DMS153 treated with DMSO at 0.1 percent for 48 hours (cell line): ENCODE measurements around the gene CALML3.

Source experiments
- DNase-seq: peaks from one replicate; lab custom pipeline; 2025; ENCODE audit not compliant: unreplicated experiment; lab: John Stamatoyannopoulos, UW

CALML3 gene

GRCh38 chr10:5538446-5538845 lies 13.7 kb downstream of the CALML3 start:
- DNase-seq: no peak

GRCh38 chr10:5538892-5539651 lies 14.3 kb downstream of the CALML3 start:
- DNase-seq: no peak

GRCh38 chr10:5540080-5540479 lies 15.3 kb downstream of the CALML3 start:
- no peak for DNase-seq

DNA sequence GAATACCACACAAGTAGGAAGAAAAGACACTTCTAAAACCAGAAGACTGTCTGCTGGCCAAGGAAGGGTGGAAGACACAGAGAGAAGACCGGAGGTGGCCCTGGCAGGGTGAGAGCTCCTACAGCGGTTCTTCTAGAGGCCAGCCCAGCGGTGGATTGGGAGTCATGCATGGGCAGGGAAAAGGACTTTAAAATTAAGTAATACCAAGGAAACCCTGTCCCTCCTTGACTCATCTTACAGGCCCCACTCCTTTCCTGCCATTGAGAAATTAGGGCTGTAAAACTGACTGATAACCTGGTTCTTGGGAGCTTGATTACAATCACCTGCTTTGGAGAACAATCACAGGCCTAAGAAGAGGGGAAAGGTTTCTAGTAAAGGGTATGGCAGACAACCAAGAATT lies 16.1 kb downstream of the CALML3 start:
- no peak for DNase-seq

- no peak for DNase-seq
These were observed 17.3 kb downstream of the CALML3 start for GRCh38 chr10:5542100-5542499.

- no peak for DNase-seq
These were observed 18.9 kb downstream of the CALML3 start for GRCh38 chr10:5543623-5544022.

GRCh38 chr10:5544216-5544805 lies 19.6 kb downstream of the CALML3 start:
- DNase-seq: no peak

GRCh38 chr10:5545011-5545410 lies 20.2 kb downstream of the CALML3 start:
- DNase-seq: no peak

DNA sequence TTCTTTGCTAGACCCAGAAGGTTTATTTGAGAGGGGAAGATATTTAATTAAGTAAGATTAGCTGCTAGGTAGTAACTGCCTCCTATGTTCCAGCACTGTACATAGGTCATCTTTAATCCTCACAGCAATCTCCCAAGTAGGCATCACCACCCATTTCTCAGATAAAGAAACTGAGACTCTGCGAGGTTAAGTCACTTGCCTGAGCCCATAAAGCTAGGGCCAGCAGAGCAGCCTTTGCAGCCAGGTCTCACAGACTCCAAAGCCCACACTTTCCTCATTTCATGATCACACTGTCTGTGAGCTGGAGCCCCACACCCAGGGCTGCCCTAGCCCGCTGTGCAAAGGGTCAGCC lies 20.6 kb downstream of the CALML3 start:
- DNase-seq: no peak

- no peak for DNase-seq
These were observed 21.3 kb downstream of the CALML3 start for GRCh38 chr10:5545778-5546710.

GRCh38 chr10:5546891-5547680 lies 22.3 kb downstream of the CALML3 start:
- no peak for DNase-seq

DNA sequence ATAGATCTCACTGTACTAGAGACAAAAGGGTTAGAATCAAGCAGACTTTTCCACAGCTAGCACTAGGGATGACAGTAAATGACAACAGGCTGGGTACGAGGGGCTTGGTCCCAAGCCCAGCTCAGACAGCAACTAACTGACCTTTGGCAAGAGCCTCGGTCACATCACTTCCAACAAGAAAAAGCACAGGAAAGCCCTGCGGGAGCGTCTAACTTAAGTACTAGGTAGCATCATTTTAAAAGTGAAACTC lies 22.8 kb downstream of the CALML3 start:
- no peak for DNase-seq

- peak; percentile 38 for DNase-seq
These were observed 23.3 kb downstream of the CALML3 start for GRCh38 chr10:5547931-5548660.

GRCh38 chr10:5549462-5550249 lies 24.9 kb downstream of the CALML3 start:
- no peak for DNase-seq

GRCh38 chr10:5550250-5550545 lies 25.4 kb downstream of the CALML3 start:
- DNase-seq: no peak

DNA sequence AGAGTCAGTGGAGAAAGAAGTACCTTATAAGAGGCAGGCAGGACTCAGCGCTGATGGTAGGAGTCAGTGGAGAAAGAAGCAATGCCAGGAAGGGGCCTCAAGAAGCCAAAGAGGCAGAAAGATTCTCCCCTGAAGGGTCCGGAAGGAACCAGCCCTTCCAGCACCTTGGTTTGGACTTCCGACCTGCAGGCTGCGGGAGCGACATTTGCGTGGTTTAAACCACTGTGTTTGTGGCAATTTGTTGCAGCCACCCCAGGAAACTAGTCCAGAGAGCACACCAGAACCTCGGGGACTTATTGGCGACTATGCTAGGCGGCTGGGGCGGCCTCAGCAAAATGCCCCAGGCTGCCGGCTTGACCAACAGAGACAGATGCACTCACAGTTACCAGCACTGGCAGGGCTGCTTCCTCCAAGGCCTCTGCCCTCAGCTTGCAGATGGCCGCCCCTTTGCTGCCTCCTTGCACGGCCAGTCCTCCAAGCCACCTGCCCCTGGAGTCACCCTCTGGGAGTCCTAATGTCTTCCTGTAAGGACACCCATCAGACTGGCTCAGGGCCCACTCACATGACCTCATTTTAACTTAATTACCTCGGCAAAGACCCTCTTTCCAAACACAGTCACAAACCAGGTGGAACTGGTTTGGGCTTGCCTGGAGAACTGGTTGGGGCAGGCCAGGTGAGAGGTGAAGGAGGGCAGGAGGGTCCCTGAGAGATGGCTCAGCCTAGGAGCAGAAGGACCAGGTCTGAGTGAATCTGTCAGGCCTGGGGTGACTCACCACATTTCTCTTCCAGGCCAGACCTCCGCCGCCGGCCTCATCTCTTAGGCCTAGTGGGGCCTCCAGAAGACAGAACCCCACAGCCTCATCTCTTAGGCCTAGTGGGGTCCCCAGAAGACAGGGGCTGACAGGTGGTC lies 26.1 kb downstream of the CALML3 start:
- no peak for DNase-seq

GRCh38 chr10:5551531-5552375 lies 27.0 kb downstream of the CALML3 start:
- no peak for DNase-seq
